A673 (cell line): ENCODE data around the gene ASB1. TPM values are rescaled to one million over a fixed set of nuclear protein-coding genes. Genes with fewer than 3 reads are reported as not detected.

Experiments used
- BruUV-seq: library from RNA; stranded (reverse); fragments of 400-500 nt; replicated peaks from 2 replicates; lab custom pipeline; 2021; lab: Mats Ljungman, UMichigan
- CTCF ChIA-PET: fragments of 300-600 bp; sonication (Branson Sonifier 250); formaldehyde crosslinking; loops from one replicate; lab custom pipeline; 2022; ENCODE audit warnings: antibody characterized with exemption; lab: Charles Lee
- POLR2A ChIA-PET: fragments of 300-600 bp; sonication (Branson Sonifier 250); formaldehyde crosslinking; loops from one replicate; lab custom pipeline; 2022; ENCODE audit warnings: antibody characterized with exemption; ENCODE audit not compliant: low non-redundant PET; lab: Charles Lee
- DNase-seq: peaks from one replicate; pipeline ENCODE4 v3.0.0-alpha.2; 2015; ENCODE audit warnings: low spot score
- H3K27ac ChIP-seq: fragments of 200-600 bp; sonication (generic); 2 replicates; pipeline ENCODE4 v1.5.1; 2016; ENCODE audit warnings: mixed run types, low read depth, mild to moderate bottlenecking, mixed read lengths, antibody characterized with exemption, low read length; ENCODE audit not compliant: poor library complexity, severe bottlenecking
- H3K27me3 ChIP-seq: fragments of 200-600 bp; sonication (generic); replicated peaks from 2 replicates; pipeline ENCODE4 v1.6.1; 2017; ENCODE audit warnings: mixed run types, low read depth, mild to moderate bottlenecking, mixed read lengths, antibody characterized with exemption, low read length; ENCODE audit not compliant: insufficient read depth, poor library complexity
- H3K36me3 ChIP-seq: fragments of 200-600 bp; sonication (generic); 2 replicates; pipeline ENCODE4 v1.6.1; 2016; ENCODE audit warnings: mixed run types, mild to moderate bottlenecking, mixed read lengths, antibody characterized with exemption, low read length; ENCODE audit not compliant: insufficient read depth, poor library complexity, severe bottlenecking
- H3K4me1 ChIP-seq: fragments of 200-600 bp; sonication (generic); 2 replicates; pipeline ENCODE4 v1.6.1; 2017; ENCODE audit warnings: mixed run types, mild to moderate bottlenecking, mixed read lengths, antibody characterized with exemption, low read length; ENCODE audit not compliant: insufficient read depth, poor library complexity, severe bottlenecking
- H3K4me3 ChIP-seq: fragments of 200-600 bp; sonication (generic); 2 replicates; pipeline ENCODE4 v1.5.1; 2016; ENCODE audit warnings: low read depth, mixed run types, mild to moderate bottlenecking, mixed read lengths, low read length; ENCODE audit not compliant: poor library complexity, severe bottlenecking
- H3K9me3 ChIP-seq: fragments of 200-600 bp; sonication (generic); 2 replicates; pipeline ENCODE4 v1.6.1; 2016; ENCODE audit warnings: mixed run types, low read depth, mild to moderate bottlenecking, mixed read lengths, antibody characterized with exemption, low read length; ENCODE audit not compliant: poor library complexity, severe bottlenecking
- CTCF ChIP-seq: fragments of 300-800, 200-600 bp; sonication (generic); conservative IDR thresholded peaks from 2 replicates; pipeline ENCODE4 v1.5.1; 2017; ENCODE audit warnings: low read depth, mild to moderate bottlenecking, antibody characterized with exemption, low read length, moderate library complexity, mixed read lengths
- EZH2 ChIP-seq: fragments of 200-600 bp; sonication (generic); IDR thresholded peaks from 2 replicates; pipeline ENCODE4 v1.6.1; 2017; ENCODE audit warnings: borderline replicate concordance, low read depth, mild to moderate bottlenecking, mixed read lengths, antibody characterized with exemption, low read length; ENCODE audit not compliant: poor library complexity, severe bottlenecking
- intact Hi-C: fragments of 100-400 bp; cut with micrococcal nuclease; formaldehyde crosslinking; loops from one replicate; pipeline ENCODE4 v1.10.0; 2022; ENCODE audit not compliant: unreplicated experiment
- total RNA-seq: library from RNA; stranded (reverse); gene quantifications from 2 replicates; pipeline ENCODE4 v1.2.3, GENCODE V29; 2021

The ASB1 gene
- total RNA-seq, 1 experiment from 2014 or later, result 36.9 TPM

GRCh38 chr2:238420878-238421694, 5.6 kb upstream of the ASB1 start:
- no peaks in the 10 kb centered on the region for H3K36me3 ChIP-seq
- no peaks in the 10 kb centered on the region for H3K9me3 ChIP-seq
- ChIA-PET POLR2A (no interaction called here), CTCF (no interaction called here)
- BruUV-seq, result no TSS peak
- H3K4me1 ChIP-seq, result peaks cover 9% of the 10 kb centered on the region
- no peak for TF ChIP-seq EZH2
- TF ChIP-seq CTCF, result no peak
- H3K27ac ChIP-seq, result no peak overlapping the region
- DNase-seq, result no peak
- H3K27me3 ChIP-seq, result no peaks in the 10 kb centered on the region
- H3K4me3 ChIP-seq, result no peak overlapping the region
- intact Hi-C loops, result no loop called here

GRCh38 chr2:238421695-238422035, 5.1 kb upstream of the ASB1 start:
- Histone ChIP-seq H3K9me3 (no peaks in the 10 kb centered on the region), H3K27me3 (no peaks in the 10 kb centered on the region), H3K27ac (no peak overlapping the region), H3K36me3 (no peaks in the 10 kb centered on the region), H3K4me3 (no peak overlapping the region), H3K4me1 (peaks cover 9% of the 10 kb centered on the region)
- ChIA-PET CTCF (no interaction called here), POLR2A (no interaction called here)
- no peak for DNase-seq
- intact Hi-C loops, result no loop called here
- TF ChIP-seq CTCF, result no peak
- no peak for TF ChIP-seq EZH2
- no TSS peak for BruUV-seq

GRCh38 chr2:238422285-238422684, 4.4 kb upstream of the ASB1 start:
- intact Hi-C loops, result no loop called here
- H3K36me3 ChIP-seq, result no peaks in the 10 kb centered on the region
- BruUV-seq, result no TSS peak
- peaks cover 9% of the 10 kb centered on the region for H3K4me1 ChIP-seq
- no peaks in the 10 kb centered on the region for H3K27me3 ChIP-seq
- H3K9me3 ChIP-seq, result no peaks in the 10 kb centered on the region
- ChIA-PET POLR2A (no interaction called here), CTCF (no interaction called here)
- H3K27ac ChIP-seq, result no peak overlapping the region
- DNase-seq, result no peak
- no peak for TF ChIP-seq CTCF
- TF ChIP-seq EZH2, result no peak
- H3K4me3 ChIP-seq, result no peak overlapping the region
